Renal cortical epithelial cell (primary cell): Measurements from ENCODE around the gene MEN1. TPM values are rescaled to one million over a fixed set of nuclear protein-coding genes. Genes with fewer than 3 reads are reported as not detected.
"Not testable (repeated sequence)": the region's sequence is repeated elsewhere in the genome, so short reads cannot be mapped to it uniquely, and the experiment has no call there.

ENCODE experiments used
- DNase-seq: peaks from one replicate; pipeline ENCODE4 v3.0.0-alpha.2; 2011; ENCODE audit warnings: low read depth
- total RNA-seq: library from RNA; depleted of rRNA; stranded (reverse); fragments of >200 nt; gene quantifications from 2 replicates; pipeline ENCODE4 v1.2.3, GENCODE V29; 2014

Gene MEN1
- total RNA-seq, 1 donor from 2014 or later: 34.4 TPM

DNA sequence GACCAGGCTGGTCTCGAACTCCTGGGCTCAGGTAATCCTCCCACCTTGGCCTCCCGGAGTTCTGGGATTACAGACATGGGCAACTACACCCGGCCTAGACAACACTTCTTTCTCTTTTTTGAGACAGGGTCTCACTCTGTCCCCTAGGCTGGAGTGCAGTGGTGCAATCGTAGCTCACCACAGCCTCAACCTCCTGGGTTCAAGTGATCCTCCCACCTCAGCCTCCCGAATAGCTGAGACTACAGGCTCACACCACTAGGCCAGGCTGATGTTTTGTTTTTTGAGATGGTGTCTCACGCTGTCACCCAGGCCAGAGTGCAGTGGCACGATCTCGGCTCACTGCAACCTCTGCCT lies 35.4 kb upstream of the MEN1 start:
- DNase-seq: not testable (repeated sequence)

DNA sequence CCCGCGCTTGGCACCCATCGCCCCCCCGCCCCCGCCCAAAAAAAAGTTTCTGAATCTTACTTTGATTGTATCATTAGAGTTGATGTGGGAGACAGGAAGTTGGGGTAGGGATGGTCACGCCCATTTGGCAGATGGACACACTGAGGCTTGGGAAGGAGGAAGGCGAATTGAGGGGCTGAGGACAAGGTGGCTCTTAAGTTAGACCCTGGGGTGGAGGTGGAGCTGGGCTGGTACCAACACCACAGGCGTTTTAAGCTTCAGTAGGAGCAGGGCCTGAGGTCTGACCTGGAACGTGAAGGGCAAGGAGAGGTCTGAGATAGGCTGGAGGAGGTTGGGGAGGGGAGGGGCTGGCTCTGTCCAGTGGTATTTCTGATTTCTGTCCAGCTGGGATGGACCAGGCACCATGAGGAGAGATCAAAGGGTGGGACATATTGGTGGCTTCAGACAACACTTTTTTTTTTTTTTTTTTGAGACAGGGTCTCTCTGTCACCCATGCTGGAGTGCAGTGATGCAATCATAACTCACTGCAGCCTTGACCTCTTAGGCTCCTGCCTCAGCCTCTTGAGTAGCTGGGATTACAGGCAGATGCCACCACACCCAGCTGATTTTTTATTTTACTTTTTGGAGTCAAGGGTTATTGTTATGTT lies 34.9 kb upstream of the MEN1 start:
- DNase-seq: no peak

DNA sequence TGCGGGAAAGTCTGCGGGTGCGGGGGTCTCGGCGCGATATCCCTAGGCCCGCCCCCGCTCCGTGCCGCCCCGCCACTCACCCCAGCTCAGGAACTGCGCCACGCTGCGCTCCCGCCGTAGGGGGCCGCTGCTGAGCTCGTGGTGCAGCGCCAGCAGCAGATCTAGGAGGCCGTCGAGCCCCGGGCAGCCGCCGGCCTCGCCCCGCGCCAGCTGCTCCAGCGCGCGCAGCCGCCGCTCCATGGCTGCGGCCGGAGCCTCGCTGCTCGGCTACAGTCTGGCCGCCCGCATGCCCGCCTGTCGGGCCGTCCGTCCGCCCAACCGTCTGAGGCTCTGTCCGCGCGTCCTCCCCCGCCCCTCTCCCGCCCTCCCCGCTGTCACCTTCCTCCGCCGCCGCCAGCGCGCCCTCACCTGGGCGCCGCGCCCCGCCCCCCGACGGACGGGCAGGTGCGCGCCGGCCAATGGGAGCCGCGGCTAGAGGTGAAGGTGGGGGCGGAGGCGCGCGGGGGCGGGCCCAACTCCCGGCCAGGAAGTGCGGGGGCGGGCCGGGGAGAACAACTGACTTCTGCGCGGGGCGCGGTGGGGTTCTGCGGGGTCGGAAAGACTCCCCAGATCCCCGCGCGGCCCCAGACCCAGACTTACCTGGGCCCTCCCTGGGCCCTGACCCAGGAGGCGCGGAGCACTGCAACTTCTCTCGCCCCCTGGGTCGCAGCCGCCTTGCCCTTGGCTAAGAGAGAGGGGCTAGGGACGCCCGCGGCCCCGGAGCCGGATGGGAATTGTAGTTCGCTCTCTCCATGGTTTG lies 34.2 kb upstream of the MEN1 start, which contains the start of gene CDC42BPG:
Gene CDC42BPG (minus strand): TSS at position 324 of the 799 bp plus-strand sequence. CDS start 84 bp downstream, at position 240.
- no peak for DNase-seq

DNA sequence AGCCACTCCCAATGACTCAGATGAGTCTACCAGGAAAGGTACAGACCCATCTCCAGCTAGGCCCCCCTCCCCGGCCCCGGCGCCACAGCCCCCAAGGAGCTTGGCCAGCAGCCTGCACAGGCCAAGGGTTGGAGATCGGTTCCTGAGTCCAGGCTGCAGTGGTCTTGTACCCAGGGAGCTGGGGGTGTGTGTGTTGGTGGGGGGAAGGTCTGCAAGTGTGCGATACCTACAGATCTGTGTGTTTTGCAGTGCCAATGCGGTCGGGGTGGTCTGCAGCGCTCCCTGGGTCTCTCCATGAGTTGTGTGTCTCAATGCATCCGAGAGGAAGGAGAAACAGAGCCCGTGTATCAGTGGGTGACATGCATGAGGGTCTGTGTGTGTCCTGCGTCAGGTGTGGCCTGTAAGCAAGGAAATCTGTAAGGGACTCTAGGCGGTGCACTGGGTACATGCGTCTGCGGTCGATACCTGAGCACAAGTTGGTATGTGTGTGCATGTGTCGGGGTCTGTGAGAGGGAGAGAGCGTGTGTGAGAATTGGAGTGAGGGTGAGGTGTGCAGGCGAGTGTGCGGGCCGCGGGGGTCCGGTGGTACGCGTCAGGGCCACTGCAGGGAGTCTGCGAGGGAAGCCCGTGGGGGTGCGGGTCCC lies 33.5 kb upstream of the MEN1 start:
- no peak for DNase-seq

DNA sequence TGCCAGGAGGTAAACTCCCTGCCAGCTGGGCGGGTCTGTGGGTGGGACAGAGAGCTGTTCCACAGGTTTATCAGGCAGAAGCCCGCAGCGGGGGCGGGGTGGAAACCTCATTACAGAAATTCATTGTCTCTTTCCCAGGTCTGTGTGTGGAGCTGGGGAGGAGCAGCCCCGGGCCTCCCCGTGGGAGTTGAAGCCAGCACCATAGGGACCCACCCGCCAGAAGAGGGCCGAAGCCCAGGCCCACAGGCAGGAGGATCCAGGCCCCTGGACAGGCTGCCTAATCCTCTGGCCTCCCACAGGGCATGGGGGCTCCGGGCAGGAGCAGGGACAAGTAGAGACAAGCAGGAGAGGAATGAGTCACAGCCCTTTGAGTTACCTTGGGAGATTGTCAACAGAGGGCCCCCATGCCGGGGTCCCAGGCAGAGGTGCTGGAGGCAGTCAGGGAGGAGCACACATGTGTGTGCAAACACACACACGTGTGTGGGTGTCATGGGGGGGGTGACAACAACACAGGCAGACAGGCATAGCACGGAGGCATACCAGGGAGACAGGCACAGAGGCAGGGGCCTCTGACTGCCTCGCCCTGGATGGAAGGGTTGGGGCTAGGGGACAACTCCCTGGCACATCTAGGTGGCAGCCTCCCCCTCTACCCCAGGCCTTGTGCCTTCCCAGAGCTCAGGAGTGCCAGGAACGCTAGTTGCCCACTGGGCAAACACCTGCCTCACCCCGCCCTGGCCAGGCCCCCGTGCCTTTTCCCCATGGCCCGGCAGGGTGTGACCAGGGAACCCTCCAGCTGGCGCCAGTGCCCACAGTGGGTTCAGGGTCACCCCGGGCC lies 32.7 kb upstream of the MEN1 start:
- peak; percentile 49 for DNase-seq

DNA sequence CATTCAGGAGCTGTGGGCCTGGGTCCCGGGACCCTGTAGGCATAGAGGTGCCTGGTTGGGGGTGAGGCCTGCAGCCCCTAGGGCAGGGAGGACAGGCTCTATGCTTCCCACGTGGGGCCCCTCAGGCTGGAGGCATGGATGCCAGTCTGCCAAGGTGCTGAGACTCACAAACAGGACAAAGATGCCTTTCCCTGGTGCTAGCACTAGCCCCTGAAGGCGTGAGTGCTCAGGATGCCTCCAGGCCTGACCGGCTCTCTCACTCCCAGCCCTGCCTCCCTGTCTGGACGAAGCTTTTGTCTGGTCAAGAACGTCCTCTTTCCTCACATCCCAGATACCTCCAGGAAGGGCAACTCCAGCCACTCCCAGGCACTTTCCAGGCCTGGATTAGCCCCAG lies 32.0 kb upstream of the MEN1 start:
- DNase-seq: no peak

DNA sequence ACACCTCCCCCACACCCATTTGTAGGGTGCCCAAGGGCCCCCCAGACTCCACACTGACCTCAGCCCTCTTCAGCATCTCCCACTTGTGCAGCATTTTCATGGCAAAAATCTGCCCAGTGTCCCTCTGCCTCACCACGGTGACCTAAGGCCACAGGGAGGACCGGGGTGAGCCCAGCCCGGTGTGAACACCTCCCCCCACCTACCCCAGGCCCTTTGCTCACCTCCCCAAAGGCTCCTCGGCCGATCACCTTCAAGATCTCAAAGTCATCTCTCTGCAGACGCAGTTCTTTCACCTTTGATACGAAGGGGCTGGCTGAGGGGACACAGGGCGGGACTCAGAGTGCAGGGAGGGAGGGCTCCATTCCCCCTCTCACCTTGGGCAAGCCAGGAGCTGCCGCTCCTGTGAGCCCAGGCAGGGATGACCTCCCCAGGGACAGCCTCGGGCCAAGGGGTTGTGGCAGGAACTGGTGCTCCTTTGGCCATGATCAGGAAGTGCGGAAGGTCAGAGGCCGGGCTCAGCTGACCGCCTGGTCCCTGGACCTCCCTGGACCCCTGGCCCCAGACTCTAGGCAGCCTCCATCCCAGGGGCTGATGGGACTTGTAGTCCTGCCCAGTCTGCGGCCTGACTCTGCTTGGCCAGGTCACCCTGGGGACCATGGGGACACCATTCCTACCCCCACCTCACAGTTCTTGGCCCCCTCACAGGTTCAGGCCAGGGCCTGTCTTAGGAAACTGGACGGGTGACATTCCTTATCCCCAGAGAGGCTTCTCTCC lies 31.4 kb upstream of the MEN1 start:
- DNase-seq: no peak

DNA sequence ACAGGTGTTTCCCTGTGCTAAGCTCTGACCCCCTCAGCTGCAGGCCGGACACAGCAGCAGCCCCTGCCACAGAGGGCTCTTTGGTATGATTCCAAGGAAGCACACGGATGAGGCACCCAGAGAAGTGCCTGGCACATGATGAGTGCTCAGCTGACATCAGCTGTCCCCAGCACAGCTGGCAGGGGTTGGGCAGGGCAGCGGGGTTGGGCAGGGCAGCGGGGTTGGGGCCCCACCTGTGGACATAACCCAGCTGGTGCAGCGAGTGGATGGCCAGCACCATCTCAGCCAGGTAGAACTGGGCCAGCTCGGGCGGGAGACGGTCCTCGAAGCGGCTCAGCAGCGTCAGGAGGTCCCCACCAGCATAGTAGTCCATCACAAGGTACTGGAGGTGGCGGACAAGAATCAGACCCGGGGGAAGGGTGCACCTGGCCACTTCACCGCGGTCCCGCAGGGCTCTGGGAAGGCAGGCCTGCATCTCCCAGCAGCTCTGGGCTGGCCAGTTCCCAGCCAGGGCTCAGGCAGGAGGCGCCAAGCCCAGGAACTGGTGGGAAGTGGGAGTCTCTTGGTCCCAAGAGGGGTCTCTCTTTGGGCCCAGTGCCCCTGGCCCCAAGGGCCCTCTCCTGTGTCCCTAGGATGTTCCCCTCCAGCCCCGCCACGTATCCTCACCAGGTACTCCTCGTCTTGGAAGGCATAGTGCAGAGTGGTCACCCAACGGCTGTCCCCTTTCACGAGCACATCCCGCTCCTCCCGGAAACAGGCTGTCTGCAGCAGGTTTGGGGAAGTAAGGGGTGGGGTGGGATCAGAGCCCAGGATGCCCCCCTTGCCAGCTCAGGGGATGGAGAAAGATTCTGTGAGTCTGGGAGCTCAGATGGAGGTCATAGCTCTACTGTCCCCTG lies 29.8 kb upstream of the MEN1 start:
- no peak for DNase-seq

DNA sequence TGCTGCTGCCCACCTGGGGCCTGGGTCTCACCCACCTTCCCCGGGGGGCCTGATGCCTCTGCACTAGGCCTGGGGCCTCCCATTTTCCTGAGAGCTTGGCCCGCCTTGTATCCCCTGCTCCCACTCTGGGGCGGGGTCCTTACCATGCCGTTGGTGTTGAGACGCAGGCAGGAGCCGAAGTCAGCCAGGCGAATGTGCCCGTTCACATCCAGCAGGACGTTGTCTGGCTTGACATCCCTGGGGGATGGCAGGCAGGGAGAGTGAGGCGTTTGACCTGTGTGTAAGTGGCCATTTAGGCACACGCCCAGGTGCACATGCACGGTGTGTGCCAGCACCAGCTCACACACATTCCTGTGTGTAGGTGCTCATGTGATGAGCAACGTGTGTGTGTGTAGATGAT lies 29.0 kb upstream of the MEN1 start:
- DNase-seq: no peak

DNA sequence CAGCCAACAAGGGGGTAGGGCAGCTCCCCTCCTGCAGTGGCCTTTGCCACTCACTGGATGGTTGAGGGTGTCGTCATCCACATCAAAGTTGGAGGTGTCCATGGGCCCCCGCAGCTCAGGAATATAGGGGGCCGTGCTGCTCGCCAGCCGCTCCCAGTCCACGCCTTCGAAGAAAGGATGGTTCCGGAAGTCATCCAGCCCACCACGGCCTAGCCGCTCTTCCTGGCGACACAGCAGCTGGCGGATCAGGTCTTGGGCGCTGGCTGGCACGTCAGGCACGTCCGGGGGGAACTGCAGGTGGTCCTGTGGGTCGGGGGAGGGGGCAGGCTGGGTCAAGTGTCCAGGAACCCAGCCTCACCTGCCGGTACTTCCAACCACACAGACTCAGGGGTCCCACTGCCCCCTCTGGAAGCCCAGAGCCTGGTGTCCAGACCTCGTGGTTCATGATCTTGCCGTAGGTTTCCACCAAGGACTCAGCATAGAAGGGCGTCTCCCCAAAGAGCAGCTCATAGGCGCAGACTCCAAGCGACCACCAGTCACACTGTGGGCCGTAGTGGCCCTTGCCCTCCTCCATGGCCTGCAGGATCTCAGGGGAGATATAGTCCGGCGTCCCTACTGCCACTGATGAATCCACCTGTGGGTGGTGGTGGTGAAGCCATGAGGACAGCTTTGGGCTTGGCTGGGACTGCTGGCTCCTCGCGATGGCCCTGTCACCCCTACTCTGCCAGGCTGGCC lies 28.4 kb upstream of the MEN1 start:
- DNase-seq: no peak

DNA sequence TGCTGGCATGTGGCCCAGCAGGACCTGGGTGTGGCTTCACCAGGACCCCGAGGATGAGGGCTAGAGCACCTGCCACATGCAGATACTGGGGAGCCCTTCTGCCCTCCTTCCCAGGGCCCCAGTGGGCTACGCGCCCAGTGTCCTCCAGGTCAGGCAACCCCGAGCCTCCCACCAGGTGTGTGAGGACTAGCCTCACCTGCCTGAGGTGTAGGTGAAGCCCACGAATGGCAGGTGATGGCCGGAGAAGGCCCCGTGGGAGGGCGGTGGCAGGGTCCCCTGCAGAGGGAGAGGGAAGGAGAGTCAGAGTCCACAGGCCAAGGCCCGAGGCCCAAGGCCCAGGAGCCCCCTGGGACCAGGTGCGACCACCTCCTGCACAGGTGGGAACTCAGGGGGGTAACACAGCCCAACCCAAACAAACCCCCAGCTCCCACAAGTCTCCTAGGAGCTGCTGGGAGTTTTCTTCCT lies 27.6 kb upstream of the MEN1 start:
- no peak for DNase-seq

DNA sequence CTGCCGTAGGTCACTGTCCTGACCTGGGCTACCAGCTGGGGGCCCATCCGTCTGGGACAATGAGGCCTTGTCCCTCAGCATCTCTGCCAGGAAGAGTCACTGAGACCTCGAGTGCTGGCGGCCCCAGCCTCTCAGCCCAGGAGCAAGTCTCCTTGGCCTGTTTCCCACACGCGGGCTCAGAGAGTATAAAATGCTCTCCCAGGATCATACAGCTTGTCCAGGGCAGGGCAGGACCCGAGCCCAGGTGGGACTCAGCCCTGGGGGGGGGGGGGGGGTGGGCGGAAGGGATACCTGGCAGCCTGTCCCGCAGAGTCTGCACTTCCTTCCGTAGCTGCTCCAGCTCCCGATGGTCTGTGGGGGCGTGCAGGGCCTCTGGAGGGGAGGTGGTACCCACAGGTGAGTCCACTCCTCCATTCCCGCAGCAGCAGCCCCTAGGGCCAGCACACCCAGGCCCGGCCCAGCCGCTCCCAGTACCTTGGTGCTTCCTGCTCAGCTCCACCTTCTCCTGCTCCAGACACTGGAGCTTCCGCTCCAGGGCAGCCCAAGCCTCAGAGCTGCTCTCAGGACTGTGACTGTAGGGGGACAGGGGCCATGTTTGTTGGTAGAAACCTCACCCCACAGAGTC lies 26.2 kb upstream of the MEN1 start:
- DNase-seq: no peak

DNA sequence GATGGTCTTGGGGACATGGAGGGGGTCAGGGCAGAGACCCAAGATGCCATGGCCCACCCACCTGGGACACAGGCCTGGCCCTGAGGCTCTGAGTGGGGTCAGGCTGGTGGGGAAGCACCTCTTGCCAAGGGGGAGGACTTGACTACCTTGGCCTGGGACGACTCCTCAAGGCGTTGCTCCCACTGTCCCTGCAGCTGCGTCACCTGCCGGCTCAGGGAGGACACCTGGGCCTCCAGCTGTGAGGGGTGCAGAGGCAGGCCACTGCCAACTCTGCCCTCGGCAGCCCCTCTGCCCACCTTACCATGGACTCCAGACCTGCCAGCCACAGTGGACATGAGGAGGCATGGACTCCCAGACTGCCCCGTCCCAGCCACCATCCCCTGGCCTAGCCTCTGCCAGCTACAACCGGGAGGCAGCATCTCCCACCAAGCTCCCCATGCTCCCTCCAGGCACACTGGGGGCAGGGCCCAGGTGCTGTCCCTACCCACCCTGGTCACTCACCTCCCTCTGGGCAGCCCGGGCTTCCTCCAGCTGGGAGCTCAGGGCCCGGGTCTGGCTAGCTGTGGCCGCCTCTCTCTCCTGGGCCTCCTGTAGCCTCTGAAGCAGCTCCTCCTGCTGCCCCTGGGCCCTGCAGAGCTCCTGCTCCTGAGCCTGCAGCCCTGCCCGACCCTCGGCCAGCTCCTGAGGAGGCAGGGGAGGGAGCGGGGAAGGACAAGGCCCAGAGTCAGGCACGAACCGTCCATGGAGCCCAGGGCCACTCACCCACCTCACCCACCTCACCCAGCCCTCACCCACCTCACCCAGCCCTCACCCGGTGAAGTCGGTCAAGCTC lies 25.5 kb upstream of the MEN1 start:
- no peak for DNase-seq

DNA sequence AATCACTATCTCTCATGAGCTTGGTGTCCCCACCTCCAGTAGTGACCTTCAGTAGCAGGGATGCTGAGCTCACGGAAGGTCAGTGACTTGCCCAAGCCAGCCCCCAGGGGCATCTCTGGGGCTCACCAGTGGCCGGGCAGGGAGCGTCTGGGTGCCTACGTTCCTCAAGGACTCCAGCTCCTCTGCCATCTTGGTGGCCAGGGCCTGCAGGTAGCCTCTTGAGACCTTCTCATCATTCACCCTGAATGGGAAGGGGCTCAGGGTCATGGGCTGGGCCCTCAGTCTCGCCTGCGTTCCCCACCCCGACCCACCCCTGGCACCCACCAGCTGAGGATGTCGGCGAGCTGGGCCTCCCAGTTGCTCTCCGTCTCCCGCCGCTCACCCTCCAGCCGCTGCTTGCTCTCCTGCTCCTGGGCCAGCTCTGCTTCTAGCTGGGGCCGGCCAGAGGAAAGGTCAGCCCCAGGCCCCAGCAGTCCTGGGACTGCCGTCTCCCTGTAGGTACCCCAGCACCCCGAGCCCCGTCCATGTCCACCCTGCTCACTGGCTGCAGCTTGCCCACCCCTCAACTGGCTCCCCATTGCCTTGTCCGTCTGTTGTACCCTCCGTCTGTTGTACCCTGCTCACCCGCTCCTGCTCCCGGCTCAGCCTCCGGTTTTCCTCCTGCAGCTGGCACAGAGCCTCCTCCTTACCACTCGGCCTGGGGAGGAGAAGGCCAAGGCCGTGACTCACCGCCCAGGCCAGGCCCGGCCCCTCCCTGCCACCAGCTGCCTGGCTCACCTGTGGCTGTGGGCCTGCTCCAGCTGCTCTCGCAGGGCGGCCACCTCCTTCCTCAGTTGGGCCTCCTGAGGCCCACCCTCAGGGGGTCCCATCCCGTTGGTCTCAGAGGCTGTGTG lies 24.6 kb upstream of the MEN1 start:
- DNase-seq: peak; percentile 63

DNA sequence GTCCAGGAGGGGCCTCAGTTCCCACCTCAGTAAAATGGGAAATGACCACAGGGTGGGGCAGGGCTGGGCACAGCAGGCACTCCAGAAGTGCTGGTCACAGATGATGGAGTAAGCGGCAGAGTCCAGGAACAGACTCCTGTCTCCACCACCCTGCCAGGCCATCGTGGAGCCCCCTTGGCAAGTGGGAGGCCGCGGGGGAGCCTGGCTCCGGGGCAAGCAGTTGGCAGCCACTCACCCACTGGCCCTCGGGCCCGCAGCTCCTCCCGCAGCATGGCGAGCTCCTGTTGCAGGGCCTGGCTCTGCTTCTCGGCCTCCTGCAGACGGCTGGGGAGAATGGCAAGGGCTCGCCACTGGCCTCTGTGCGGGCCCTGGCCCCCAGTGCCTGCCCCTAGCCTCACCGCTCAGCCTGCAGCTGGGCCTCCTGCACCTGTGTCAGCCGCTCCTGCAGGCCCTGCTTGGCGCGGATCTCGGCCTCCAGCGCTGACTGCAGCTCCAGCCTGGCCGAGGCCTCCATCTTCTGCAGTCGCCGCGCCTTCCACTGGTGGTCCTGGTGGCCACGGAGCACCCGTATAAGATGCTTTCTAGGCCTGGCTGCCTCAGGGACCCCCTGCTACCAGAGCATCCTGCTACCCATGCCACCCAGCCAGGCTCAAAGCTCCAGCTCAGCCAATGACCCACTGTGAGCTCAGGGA lies 23.8 kb upstream of the MEN1 start:
- no peak for DNase-seq

DNA sequence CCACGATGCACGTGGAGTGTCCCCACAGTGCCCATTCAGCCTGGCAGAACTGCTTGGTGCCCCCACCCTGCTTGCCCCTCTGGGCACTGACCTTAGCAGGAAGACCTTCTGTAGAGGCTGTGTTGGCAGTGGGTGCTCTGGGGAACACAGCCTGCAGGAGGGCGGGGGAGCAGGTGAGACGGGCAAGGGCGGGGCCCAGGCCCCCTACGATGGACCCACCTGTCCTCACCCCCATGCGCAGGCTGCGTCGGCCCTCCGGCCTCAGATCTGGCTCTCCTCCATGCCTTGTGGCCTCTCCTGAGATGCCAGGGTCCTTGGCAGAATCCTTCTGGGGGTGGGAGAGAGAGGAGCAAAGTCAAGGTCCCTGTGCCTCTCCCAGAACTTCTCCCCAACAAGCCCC lies 23.2 kb upstream of the MEN1 start:
- DNase-seq: no peak

DNA sequence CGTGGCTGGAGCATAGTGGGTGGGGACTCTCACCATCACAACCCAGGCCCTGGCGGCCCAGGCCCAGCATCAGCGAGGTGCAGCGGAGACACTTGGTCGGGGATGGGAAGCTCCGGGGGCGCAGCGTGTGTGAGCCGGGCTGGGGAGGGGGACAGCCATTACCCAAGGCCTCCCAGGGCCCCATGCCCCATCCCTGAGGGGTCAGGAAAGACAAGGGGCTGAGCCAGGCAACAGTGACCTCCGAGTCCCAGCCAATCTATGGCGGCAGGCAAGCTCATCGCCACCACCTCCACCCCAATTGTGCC lies 22.8 kb upstream of the MEN1 start:
- no peak for DNase-seq
